GM23248 (cell line): ENCODE results near the gene SPATS2L.

ENCODE experiments used
- EZH2 ChIP-seq: fragments of 200-600 bp; sonication (generic); IDR thresholded peaks from 2 replicates; pipeline ENCODE4 v1.6.1; 2018; ENCODE audit warnings: antibody characterized with exemption, mild to moderate bottlenecking; ENCODE audit not compliant: insufficient read depth, poor library complexity, severe bottlenecking
- EZH2phosphoT487 ChIP-seq: fragments of 200-600 bp; sonication (generic); IDR thresholded peaks from 2 replicates; pipeline ENCODE4 v1.6.1; 2018; ENCODE audit warnings: antibody characterized with exemption, moderate library complexity, mild to moderate bottlenecking, low read depth; ENCODE audit not compliant: insufficient read depth

GRCh38 chr2:200263279-200263678 lies 43.2 kb upstream of the SPATS2L start:
- no peak for TF ChIP-seq EZH2
- TF ChIP-seq EZH2phosphoT487: no peak
